GM04504 (cell line): ENCODE measurements around the gene ILDR1.
"Not testable (repeated sequence)": the region's sequence is repeated elsewhere in the genome, so short reads cannot be mapped to it uniquely, and the experiment has no call there.

Experiments used
- DNase-seq: peaks from one replicate; pipeline ENCODE4 v3.0.0-alpha.2; 2012; ENCODE audit warnings: low read depth

Gene ILDR1

DNA sequence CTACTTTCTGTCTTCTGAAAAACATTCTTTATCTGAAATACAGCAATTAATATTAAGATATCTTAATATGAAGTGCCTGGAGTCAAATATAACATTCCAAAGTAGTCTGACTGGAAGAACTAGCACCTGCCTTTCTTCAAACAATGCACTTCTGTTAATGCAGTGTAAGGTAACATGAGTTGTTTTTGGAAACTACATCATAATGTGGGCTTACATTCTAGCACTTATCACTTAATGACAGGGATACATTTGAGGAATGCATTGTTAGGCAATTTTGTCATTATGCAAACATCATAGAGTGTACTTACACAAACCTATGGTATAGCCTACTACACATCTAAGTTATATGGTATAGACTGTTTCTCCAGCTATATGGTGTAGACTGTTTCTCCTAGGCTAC is 78.6 kb downstream of the ILDR1 start:
- no peak for DNase-seq

DNA sequence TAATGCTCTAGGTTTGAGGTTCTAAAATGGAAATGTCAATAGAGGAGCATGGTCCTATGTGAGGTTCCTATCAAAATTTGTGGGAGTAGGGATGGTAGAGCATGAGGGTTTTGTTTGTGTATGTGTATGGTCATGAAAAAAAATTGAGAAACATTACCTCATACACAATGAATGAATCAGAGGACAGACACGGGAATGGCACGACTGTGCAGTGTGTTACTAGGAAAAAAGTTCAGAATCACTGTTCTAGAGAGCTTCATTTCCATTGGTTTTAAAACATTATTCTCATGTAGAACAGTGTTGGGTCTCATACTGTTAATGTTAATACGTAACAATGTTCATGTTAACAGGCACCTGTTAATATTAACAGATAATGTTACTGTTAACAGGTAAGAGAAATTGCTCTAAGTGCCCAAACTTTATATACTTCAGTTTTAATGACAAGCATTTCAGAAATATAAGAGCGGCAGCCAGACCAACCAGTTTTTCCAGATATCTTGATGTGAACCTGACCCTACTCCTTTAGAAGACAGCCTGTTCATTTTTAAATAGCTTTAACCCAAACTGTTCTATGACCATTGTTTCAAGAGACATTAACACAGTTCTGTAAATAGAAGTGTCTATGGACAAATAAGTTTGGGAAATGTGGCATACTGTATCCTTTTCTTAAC is 79.8 kb downstream of the ILDR1 start:
- DNase-seq: no peak

GRCh38 chr3:121941592-121941991 is 80.5 kb downstream of the ILDR1 start:
- DNase-seq: no peak

DNA sequence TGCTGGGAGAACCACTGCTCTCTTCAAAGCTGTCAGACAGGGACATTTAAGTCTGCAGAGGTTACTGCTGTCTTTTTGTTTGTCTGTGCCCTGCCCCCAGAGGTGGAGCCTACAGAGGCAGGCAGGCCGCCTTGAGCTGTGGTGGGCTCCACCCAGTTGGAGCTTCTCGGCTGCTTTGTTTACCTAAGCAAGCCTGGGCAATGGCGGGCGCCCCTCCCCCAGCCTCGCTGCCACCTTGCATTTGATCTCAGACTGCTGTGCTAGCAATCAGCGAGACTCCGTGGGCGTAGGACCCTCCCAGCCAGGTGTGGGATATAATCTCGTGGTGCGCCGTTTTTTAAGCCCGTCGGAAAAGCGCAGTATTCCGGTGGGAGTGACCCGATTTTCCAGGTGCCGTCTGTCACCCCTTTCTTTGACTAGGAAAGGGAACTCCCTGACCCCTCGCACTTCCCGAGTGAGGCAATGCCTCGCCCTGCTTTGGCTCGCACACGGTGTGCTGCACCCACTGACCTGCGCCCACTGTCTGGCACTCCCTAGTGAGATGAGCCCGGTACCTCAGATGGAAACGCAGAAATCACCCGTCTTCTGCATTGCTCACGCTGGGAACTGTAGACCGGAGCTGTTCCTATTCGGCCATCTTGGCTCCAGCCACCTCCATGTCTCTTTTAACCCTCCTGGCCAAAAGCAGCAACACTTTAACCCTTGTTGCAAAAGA is 83.7 kb downstream of the ILDR1 start:
- DNase-seq: not testable (repeated sequence)
